OCI-LY7 (cell line): Measurements from ENCODE around the gene FBXW7.

ENCODE experiments used
- CTCF ChIP-seq: fragments of 200-600 bp; sonication (generic); conservative IDR thresholded peaks from 2 replicates; pipeline ENCODE4 v1.5.1; 2014; ENCODE audit warnings: mild to moderate bottlenecking, antibody characterized with exemption, low read length, moderate library complexity, mixed read lengths
- EZH2phosphoT487 ChIP-seq: fragments of 200-600 bp; sonication (generic); IDR thresholded peaks from 2 replicates; pipeline ENCODE4 v1.6.1; 2018; ENCODE audit warnings: low read depth, borderline replicate concordance, mild to moderate bottlenecking, mixed run types, antibody characterized with exemption, low read length, moderate library complexity, mixed read lengths

GRCh38 chr4:152344001-152344400, 191.9 kb downstream of the FBXW7 start:
- no peak for TF ChIP-seq CTCF
- TF ChIP-seq EZH2phosphoT487: no peak
